Measurements from ENCODE around the gene SKIC2.
"Not testable (repeated sequence)": the region's sequence is repeated elsewhere in the genome, so short reads cannot be mapped to it uniquely, and the experiment has no call there.

Gene SKIC2

DNA sequence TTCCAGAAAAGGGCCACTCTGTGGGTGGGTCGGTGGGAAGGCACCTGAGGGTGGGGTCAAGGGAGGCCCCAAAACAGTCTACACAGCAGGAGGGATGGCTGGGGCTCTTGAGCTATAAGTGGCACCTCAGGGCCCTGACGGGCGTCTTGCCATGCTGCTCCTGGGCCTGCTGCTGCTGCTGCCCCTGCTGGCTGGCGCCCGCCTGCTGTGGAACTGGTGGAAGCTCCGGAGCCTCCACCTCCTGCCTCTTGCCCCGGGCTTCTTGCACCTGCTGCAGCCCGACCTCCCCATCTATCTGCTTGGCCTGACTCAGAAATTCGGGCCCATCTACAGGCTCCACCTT lies 46.5 kb downstream of the SKIC2 start:
- DNase-seq = peak in 1 of 2 experiments; percentile 12

DNA sequence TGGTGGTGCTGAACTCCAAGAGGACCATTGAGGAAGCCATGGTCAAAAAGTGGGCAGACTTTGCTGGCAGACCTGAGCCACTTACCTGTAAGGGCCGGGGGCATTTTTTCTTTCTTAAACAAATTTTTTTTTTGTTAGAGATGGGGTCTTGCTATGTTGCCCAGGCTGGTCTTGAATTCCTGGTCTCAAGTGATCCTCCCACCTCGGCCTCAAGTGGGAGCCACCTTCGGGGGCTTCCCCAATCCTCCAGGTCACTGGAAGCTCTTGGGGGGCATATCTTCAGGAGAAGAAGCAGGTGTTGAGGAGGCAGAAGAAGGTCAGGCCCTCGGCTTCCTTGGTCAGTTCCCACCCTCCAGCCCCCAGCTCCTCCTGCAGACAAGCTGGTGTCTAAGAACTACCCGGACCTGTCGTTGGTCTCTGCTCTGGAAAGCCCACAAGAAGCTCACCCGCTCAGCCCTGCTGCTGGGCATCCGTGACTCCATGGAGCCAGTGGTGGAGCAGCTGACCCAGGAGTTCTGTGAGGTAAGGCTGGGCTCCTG lies 47.1 kb downstream of the SKIC2 start:
- not testable (repeated sequence) for DNase-seq

DNA sequence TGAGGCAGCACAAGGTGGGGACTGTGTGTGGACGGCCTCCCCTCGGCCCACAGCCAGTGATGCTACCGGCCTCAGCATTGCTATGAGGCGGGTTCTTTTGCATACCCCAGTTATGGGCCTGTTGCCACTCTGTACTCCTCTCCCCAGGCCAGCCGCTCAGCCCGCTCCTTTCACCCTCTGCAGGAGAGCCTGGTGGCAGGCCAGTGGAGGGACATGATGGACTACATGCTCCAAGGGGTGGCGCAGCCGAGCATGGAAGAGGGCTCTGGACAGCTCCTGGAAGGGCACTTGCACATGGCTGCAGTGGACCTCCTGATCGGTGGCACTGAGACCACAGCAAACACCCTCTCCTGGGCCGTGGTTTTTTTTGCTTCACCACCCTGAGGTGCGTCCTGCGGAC lies 48.1 kb downstream of the SKIC2 start:
- DNase-seq = not testable (repeated sequence)

DNA sequence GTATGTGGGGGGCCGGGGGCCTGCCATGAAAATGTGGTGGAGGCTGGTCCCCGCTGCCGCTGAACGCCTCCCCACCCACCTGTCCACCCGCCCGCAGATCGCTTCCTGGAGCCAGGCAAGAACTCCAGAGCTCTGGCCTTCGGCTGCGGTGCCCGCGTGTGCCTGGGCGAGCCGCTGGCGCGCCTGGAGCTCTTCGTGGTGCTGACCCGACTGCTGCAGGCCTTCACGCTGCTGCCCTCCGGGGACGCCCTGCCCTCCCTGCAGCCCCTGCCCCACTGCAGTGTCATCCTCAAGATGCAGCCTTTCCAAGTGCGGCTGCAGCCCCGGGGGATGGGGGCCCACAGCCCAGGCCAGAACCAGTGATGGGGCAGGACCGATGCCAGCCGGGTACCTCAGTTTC lies 49.1 kb downstream of the SKIC2 start:
- DNase-seq = not testable (repeated sequence)

DNA sequence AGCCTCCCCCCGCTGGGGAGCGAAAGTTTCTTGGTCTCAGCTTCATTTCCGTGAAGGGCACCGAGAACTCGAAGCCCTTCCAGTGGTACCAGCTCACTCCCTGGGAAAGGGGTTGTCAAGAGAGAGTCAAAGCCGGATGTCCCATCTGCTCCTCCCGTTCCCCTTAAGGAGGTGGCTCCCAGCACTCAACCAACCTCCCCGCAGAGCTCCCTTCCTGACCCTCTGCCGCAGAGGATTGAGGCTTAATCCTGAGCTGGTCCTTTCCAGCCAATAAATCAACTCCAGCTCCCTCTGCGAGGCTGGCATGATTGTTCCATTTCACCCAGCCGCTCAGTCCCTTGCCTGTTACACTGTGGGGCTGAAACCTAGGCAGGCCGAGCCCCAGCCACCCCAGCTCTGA lies 49.6 kb downstream of the SKIC2 start:
- DNase-seq = not testable (repeated sequence)

DNA sequence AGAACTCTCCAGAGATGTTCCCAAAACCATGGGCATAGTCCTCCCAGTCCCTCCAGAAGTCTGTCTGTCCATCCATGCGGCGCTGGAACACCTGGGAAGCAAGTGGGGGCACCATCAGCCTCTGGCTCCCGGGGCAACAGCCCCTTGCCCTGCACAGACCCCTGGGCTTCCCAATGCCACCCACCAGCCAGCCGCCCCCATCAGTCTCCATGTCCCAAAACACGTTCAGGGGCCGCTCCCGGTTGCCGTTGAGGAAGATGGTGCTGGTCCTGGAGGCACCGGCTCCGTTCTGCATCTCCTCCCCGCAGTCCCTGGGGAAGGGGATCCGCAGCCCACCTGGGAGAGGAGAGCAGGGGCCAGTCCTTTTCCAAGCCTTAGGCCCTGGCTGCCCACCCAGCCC lies 50.6 kb downstream of the SKIC2 start:
- not testable (repeated sequence) for DNase-seq

DNA sequence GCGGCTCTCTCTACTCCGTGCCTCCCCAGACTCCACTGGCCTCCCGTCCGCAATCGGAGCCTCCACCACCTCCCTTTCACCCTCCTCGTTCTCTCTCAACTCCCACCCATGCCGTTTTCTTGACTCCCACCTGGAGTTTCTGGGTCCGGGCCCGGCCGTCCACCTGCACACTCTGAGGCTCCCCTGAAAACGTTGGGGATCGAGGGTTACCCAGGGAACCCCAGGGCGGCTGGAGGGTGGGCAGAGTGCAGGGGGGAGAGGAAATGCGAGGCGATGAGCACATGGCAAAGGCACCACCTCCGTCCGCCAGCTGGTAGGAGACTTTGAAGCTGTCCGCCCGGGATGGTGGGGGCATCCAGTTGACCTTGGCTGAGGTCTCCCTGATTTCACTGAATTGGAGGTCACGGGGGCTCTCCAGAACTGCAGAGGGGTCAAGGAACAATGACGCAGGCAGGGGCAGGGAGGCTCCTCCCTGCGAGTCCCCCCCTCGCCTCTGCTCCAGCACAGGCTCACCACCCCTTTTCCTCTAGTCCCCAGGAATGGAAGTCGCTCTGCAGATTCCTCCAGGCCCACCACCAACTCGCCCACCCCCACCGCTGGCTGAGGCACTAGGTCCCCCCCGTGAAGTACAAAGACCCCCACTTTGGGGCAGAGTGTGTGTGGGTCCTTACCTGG lies 52.0 kb downstream of the SKIC2 start:
- not testable (repeated sequence) for DNase-seq

DNA sequence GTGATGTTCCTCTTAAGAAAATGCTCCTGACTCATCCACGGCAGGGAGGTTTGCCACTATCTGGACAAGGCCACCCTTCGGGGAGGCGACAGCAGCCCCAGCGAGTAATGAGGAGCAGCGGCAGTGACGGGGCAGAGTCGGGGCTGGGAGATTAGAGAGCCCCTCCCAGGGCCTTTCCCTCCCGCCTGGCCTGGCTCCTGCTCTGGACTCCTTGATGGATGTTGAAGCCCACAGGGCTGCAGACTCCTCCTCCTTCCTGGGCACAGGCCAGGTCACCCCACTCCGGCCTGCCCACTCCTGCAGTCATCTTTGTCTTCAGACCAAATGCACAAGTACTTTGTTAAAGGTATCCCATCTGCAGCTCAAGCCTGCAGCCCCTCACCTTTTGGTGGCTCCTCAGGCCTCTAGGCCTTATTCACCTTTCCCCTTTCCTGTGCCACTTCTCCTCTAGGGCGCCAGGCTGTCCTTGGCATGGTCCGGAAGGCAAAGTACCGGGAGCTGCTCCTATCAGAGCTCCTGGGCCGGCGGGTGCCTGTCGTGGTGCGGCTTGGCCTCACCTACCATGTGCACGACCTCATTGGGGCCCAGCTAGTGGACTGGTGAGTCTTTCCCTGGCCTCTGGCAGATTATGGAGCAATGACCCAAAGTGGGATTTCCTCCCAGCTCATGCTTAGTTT lies 54.1 kb downstream of the SKIC2 start:
- DNase-seq = not testable (repeated sequence)

DNA sequence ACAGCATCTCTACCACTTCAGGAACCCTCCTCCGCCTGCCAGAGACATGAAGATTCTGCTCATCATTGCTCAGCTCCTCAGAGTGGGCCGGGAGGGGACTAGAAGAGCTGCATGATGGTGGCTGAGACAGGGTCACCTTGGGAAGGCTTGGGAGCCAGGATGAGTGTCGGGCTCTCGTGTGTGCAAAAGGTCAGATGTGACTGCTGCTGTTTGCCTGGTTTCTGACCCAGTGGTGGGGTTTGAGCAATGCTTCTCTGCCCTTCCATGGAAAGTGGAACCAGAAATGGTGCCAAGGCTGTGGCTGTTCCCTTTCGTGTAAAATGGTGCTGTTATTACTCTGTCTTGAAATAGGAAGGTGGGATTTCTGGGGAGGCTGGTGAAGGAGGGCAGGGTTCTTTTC lies 54.8 kb downstream of the SKIC2 start:
- not testable (repeated sequence) for DNase-seq

DNA sequence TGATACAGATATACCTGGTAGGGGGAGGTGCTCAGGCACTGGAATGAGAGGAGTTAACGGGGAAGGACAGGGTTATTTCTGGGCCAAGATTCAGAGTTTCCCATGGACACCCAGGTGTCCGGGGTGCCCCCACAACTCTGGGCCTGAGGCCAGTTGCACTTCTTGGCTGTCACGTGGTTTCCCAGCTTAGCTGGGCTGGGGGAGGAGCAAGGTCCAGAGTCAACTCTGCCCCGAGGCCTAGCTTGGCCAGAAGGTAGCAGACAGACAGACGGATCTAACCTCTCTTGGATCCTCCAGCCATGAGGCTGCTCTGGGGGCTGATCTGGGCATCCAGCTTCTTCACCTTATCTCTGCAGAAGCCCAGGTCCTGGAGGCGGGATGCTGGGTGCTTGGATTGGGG lies 55.6 kb downstream of the SKIC2 start, which contains the start of gene C4B:
TSS of gene C4B (plus strand) at position 249 of the 400 bp plus-strand sequence. CDS start at position 300, 51 bp downstream.
- DNase-seq = not testable (repeated sequence)

Measured in NCI-H2081 (cell line).